ENCODE data around the gene STARD3NL.
"Not testable (repeated sequence)": the region's sequence is repeated elsewhere in the genome, so short reads cannot be mapped to it uniquely, and the experiment has no call there.

STARD3NL gene

GRCh38 chr7:38154278-38154677 lies 23.8 kb upstream of the STARD3NL start:
- TF ChIP-seq SPI1 (IDR thresholded peaks at IDR 0.05; ENCODE audit: low read depth, low read length) (peak; percentile 62), PAX5 (IDR thresholded peaks at IDR 0.05; ENCODE audit: insufficient read depth, low read length, severe bottlenecking) (no peak)
- peak; percentile 26 for FAIRE-seq
- DNase-seq (ENCODE audit: insufficient read length, low spot score): no peak

- FAIRE-seq (no peak), DNase-seq (ENCODE audit: insufficient read length, low spot score) (no peak)
- TF ChIP-seq POLR2A (IDR thresholded peaks at IDR 0.05; ENCODE audit: low read depth, low read length) (no peak), POLR2AphosphoS5 (IDR thresholded peaks at IDR 0.05; ENCODE audit: low read depth, low read length) (no peak), PAX5 (IDR thresholded peaks at IDR 0.05; ENCODE audit: insufficient read depth, low read length, severe bottlenecking) (no peak), POU2F2 (IDR thresholded peaks at IDR 0.05; ENCODE audit: low read depth, low read length) (no peak), TAF1 (IDR thresholded peaks at IDR 0.05; ENCODE audit: low read depth, low read length) (no peak), SPI1 (IDR thresholded peaks at IDR 0.05; ENCODE audit: low read depth, low read length) (no peak)
These were observed 18.0 kb upstream of the STARD3NL start for GRCh38 chr7:38160003-38160571.

- TF ChIP-seq POU2F2 (IDR thresholded peaks at IDR 0.05; ENCODE audit: low read depth, low read length): no peak
- no peak for FAIRE-seq
These were observed 16.0 kb upstream of the STARD3NL start for GRCh38 chr7:38162036-38162435.

GRCh38 chr7:38163671-38164070 lies 14.4 kb upstream of the STARD3NL start:
- TF ChIP-seq POU2F2 (IDR thresholded peaks at IDR 0.05; ENCODE audit: low read depth, low read length): no peak
- no peak for TF ChIP-seq TAF1 (IDR thresholded peaks at IDR 0.05; ENCODE audit: low read depth, low read length)
- no peak for TF ChIP-seq PAX5 (IDR thresholded peaks at IDR 0.05; ENCODE audit: insufficient read depth, low read length, severe bottlenecking)
- TF ChIP-seq SPI1 (IDR thresholded peaks at IDR 0.05; ENCODE audit: low read depth, low read length): no peak
- no peak for TF ChIP-seq POLR2AphosphoS5 (IDR thresholded peaks at IDR 0.05; ENCODE audit: low read depth, low read length)
- TF ChIP-seq POLR2A (IDR thresholded peaks at IDR 0.05; ENCODE audit: low read depth, low read length): no peak
- FAIRE-seq: peak; percentile 38

More at GRCh38 chr7:38162036-38162435, 16.0 kb upstream of the STARD3NL start:
- DNase-seq (ENCODE audit: insufficient read length, low spot score): no peak

GRCh38 chr7:38168890-38169570 lies 9.0 kb upstream of the STARD3NL start:
- FAIRE-seq: no peak
- DNase-seq (ENCODE audit: insufficient read length, low spot score): no peak
- TF ChIP-seq POLR2A (IDR thresholded peaks at IDR 0.05; ENCODE audit: low read depth, low read length) (no peak), SPI1 (IDR thresholded peaks at IDR 0.05; ENCODE audit: low read depth, low read length) (no peak), POLR2AphosphoS5 (IDR thresholded peaks at IDR 0.05; ENCODE audit: low read depth, low read length) (no peak), PAX5 (IDR thresholded peaks at IDR 0.05; ENCODE audit: insufficient read depth, low read length, severe bottlenecking) (no peak), POU2F2 (IDR thresholded peaks at IDR 0.05; ENCODE audit: low read depth, low read length) (no peak), TAF1 (IDR thresholded peaks at IDR 0.05; ENCODE audit: low read depth, low read length) (no peak)

More at GRCh38 chr7:38163671-38164070, 14.4 kb upstream of the STARD3NL start:
- DNase-seq (ENCODE audit: insufficient read length, low spot score): no peak

- DNase-seq (ENCODE audit: insufficient read length, low spot score) (no peak), FAIRE-seq (peak; percentile 79)
- TF ChIP-seq POLR2A (IDR thresholded peaks at IDR 0.05; ENCODE audit: low read depth, low read length) (no peak), TAF1 (IDR thresholded peaks at IDR 0.05; ENCODE audit: low read depth, low read length) (no peak), PAX5 (IDR thresholded peaks at IDR 0.05; ENCODE audit: insufficient read depth, low read length, severe bottlenecking) (no peak), SPI1 (IDR thresholded peaks at IDR 0.05; ENCODE audit: low read depth, low read length) (no peak), POLR2AphosphoS5 (IDR thresholded peaks at IDR 0.05; ENCODE audit: low read depth, low read length) (no peak), POU2F2 (IDR thresholded peaks at IDR 0.05; ENCODE audit: low read depth, low read length) (no peak)
These were observed 8.2 kb upstream of the STARD3NL start for GRCh38 chr7:38169847-38170246.

GRCh38 chr7:38171623-38172391 lies 6.2 kb upstream of the STARD3NL start:
- TF ChIP-seq POLR2AphosphoS5 (IDR thresholded peaks at IDR 0.05; ENCODE audit: low read depth, low read length) (peak; percentile 41; the same call in 1 of the 2 replicates), PAX5 (IDR thresholded peaks at IDR 0.05; ENCODE audit: insufficient read depth, low read length, severe bottlenecking) (no peak), SPI1 (IDR thresholded peaks at IDR 0.05; ENCODE audit: low read depth, low read length) (peak; percentile 85), POU2F2 (IDR thresholded peaks at IDR 0.05; ENCODE audit: low read depth, low read length) (no peak), POLR2A (IDR thresholded peaks at IDR 0.05; ENCODE audit: low read depth, low read length) (peak; percentile 52; the same call in 1 of the 2 replicates)
- DNase-seq (ENCODE audit: insufficient read length, low spot score): no peak
- peak; percentile 35 for FAIRE-seq

- DNase-seq (ENCODE audit: insufficient read length, low spot score): not testable (repeated sequence)
- FAIRE-seq: peak; percentile 20
These were observed 2.5 kb upstream of the STARD3NL start for GRCh38 chr7:38175547-38175946.

- no peak for TF ChIP-seq POU2F2 (IDR thresholded peaks at IDR 0.05; ENCODE audit: low read depth, low read length)
- peak; percentile 42 for TF ChIP-seq SPI1 (IDR thresholded peaks at IDR 0.05; ENCODE audit: low read depth, low read length)
- TF ChIP-seq TAF1 (IDR thresholded peaks at IDR 0.05; ENCODE audit: low read depth, low read length): peak; percentile 16; the same call in 1 of the 2 replicates
- no peak for DNase-seq (ENCODE audit: insufficient read length, low spot score)
- FAIRE-seq: no peak
These were observed 433 bp upstream of the STARD3NL start for GRCh38 chr7:38177621-38178003.

- FAIRE-seq (peak; percentile 80), DNase-seq (ENCODE audit: insufficient read length, low spot score) (no peak)
- TF ChIP-seq POLR2AphosphoS5 (IDR thresholded peaks at IDR 0.05; ENCODE audit: low read depth, low read length): no peak
- no peak for TF ChIP-seq SPI1 (IDR thresholded peaks at IDR 0.05; ENCODE audit: low read depth, low read length)
- TF ChIP-seq POLR2A (IDR thresholded peaks at IDR 0.05; ENCODE audit: low read depth, low read length): no peak
- TF ChIP-seq TAF1 (IDR thresholded peaks at IDR 0.05; ENCODE audit: low read depth, low read length): no peak
- no peak for TF ChIP-seq POU2F2 (IDR thresholded peaks at IDR 0.05; ENCODE audit: low read depth, low read length)
- no peak for TF ChIP-seq PAX5 (IDR thresholded peaks at IDR 0.05; ENCODE audit: insufficient read depth, low read length, severe bottlenecking)
These were observed 775 bp downstream of the STARD3NL start for GRCh38 chr7:38178695-38179344.
